ENCODE measurements around the gene KRT72.

Gene KRT72

GRCh38 chr12:52615912-52616311 lies 14.6 kb upstream of the KRT72 start:
- peaks cover 13% of the 10 kb centered on the region for H3K27me3 ChIP-seq (ENCODE audit: control insufficient read depth, low read length)
- no peak overlapping the region for H3K27ac ChIP-seq (ENCODE audit: low read depth, low read length)

GRCh38 chr12:52615208-52615868 lies 14.1 kb upstream of the KRT72 start:
- Histone ChIP-seq H3K4me3 (ENCODE audit: low read length) (no peak overlapping the region), H3K9me2 (replicated peaks; ENCODE audit: control insufficient read depth, low read length) (no peaks in the 10 kb centered on the region), H3K27ac (ENCODE audit: low read depth, low read length) (no peak overlapping the region), H3F3A (ENCODE audit: control insufficient read depth, insufficient read depth) (no peaks in the 10 kb centered on the region), H3K36me3 (ENCODE audit: control insufficient read depth, low read length) (no peaks in the 10 kb centered on the region), H4K20me1 (ENCODE audit: control insufficient read depth, insufficient read depth, low read depth, low read length) (no peaks in the 10 kb centered on the region), H3K27me3 (ENCODE audit: control insufficient read depth, low read length) (peaks cover 10% of the 10 kb centered on the region; the same call in 1 of the 2 replicates), H3K79me2 (ENCODE audit: control insufficient read depth, low read length) (no peaks in the 10 kb centered on the region), H3K9me3 (ENCODE audit: control insufficient read depth, insufficient read depth, low read length) (no peaks in the 10 kb centered on the region), H3K4me2 (ENCODE audit: low read length) (no peak overlapping the region), H3K4me1 (ENCODE audit: control insufficient read depth, low read length) (no peaks in the 10 kb centered on the region)
- no peak for TF ChIP-seq EZH2phosphoT487 (IDR thresholded peaks at IDR 0.05; ENCODE audit: borderline replicate concordance, low read length)
- TF ChIP-seq, protein P1, sequence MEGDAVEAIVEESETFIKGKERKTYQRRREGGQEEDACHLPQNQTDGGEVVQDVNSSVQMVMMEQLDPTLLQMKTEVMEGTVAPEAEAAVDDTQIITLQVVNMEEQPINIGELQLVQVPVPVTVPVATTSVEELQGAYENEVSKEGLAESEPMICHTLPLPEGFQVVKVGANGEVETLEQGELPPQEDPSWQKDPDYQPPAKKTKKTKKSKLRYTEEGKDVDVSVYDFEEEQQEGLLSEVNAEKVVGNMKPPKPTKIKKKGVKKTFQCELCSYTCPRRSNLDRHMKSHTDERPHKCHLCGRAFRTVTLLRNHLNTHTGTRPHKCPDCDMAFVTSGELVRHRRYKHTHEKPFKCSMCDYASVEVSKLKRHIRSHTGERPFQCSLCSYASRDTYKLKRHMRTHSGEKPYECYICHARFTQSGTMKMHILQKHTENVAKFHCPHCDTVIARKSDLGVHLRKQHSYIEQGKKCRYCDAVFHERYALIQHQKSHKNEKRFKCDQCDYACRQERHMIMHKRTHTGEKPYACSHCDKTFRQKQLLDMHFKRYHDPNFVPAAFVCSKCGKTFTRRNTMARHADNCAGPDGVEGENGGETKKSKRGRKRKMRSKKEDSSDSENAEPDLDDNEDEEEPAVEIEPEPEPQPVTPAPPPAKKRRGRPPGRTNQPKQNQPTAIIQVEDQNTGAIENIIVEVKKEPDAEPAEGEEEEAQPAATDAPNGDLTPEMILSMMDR (IDR thresholded peaks at IDR 0.05; ENCODE audit: low read depth, low read length, poor library complexity, severe bottlenecking): no peak

More at GRCh38 chr12:52615912-52616311, 14.6 kb upstream of the KRT72 start:
- H3F3A ChIP-seq (ENCODE audit: control insufficient read depth, insufficient read depth): no peaks in the 10 kb centered on the region
- no peaks in the 10 kb centered on the region for H3K36me3 ChIP-seq (ENCODE audit: control insufficient read depth, low read length)
- no peak overlapping the region for H3K4me3 ChIP-seq (ENCODE audit: low read length)
- no peaks in the 10 kb centered on the region for H4K20me1 ChIP-seq (ENCODE audit: control insufficient read depth, insufficient read depth, low read depth, low read length)
- H3K9me3 ChIP-seq (ENCODE audit: control insufficient read depth, insufficient read depth, low read length): no peaks in the 10 kb centered on the region
- H3K79me2 ChIP-seq (ENCODE audit: control insufficient read depth, low read length): no peaks in the 10 kb centered on the region
- H3K9me2 ChIP-seq (replicated peaks; ENCODE audit: control insufficient read depth, low read length): no peaks in the 10 kb centered on the region
- no peaks in the 10 kb centered on the region for H3K4me1 ChIP-seq (ENCODE audit: control insufficient read depth, low read length)
- no peak overlapping the region for H3K4me2 ChIP-seq (ENCODE audit: low read length)
- TF ChIP-seq EZH2phosphoT487 (IDR thresholded peaks at IDR 0.05; ENCODE audit: borderline replicate concordance, low read length): no peak
- TF ChIP-seq, protein P1 (IDR thresholded peaks at IDR 0.05; ENCODE audit: low read depth, low read length, poor library complexity, severe bottlenecking): no peak

- no peaks in the 10 kb centered on the region for H4K20me1 ChIP-seq (ENCODE audit: control insufficient read depth, insufficient read depth, low read depth, low read length)
- TF ChIP-seq, protein P1 (IDR thresholded peaks at IDR 0.05; ENCODE audit: low read depth, low read length, poor library complexity, severe bottlenecking): no peak
- TF ChIP-seq EZH2phosphoT487 (IDR thresholded peaks at IDR 0.05; ENCODE audit: borderline replicate concordance, low read length): no peak
- H3F3A ChIP-seq (ENCODE audit: control insufficient read depth, insufficient read depth): no peaks in the 10 kb centered on the region
- H3K79me2 ChIP-seq (ENCODE audit: control insufficient read depth, low read length): no peaks in the 10 kb centered on the region
- no peaks in the 10 kb centered on the region for H3K9me2 ChIP-seq (replicated peaks; ENCODE audit: control insufficient read depth, low read length)
- no peaks in the 10 kb centered on the region for H3K9me3 ChIP-seq (ENCODE audit: control insufficient read depth, insufficient read depth, low read length)
- H3K27ac ChIP-seq (ENCODE audit: low read depth, low read length): no peak overlapping the region
- no peak overlapping the region for H3K4me3 ChIP-seq (ENCODE audit: low read length)
- H3K4me2 ChIP-seq (ENCODE audit: low read length): no peak overlapping the region
- H3K36me3 ChIP-seq (ENCODE audit: control insufficient read depth, low read length): no peaks in the 10 kb centered on the region
- peaks cover 10% of the 10 kb centered on the region; the same call in 1 of the 2 replicates for H3K27me3 ChIP-seq (ENCODE audit: control insufficient read depth, low read length)
- H3K4me1 ChIP-seq (ENCODE audit: control insufficient read depth, low read length): no peaks in the 10 kb centered on the region
Measured at GRCh38 chr12:52614381-52615207, 13.3 kb upstream of the KRT72 start.

Measured in DOHH2 (cell line).